B cell (primary cell): ENCODE results near the gene RAD9B. TPM values are rescaled to one million over a fixed set of nuclear protein-coding genes. Genes with fewer than 3 reads are reported as not detected.

Experiments
- ATAC-seq: fragments of 200-7000 bp; cut with Tn5 transposase; one replicate; pipeline ENCODE4 v1.10.0; 2021; ENCODE audit warnings: low read depth, mild to moderate bottlenecking, moderate number of reproducible peaks, moderate library complexity
- CTCF ChIA-PET: fragments of 350-600 bp; sonication (Branson Sonifier 250); formaldehyde crosslinking; loops from one replicate; lab custom pipeline; 2021; ENCODE audit warnings: antibody characterized with exemption, inconsistent platforms; lab: Charles Lee
- POLR2A ChIA-PET: fragments of 350-600 bp; sonication (Branson Sonifier 250); formaldehyde crosslinking; loops from one replicate; lab custom pipeline; 2021; ENCODE audit warnings: antibody characterized with exemption; lab: Charles Lee
- DNase-seq: peaks from one replicate; pipeline ENCODE4 v3.0.0; 2013
- H2AFZ ChIP-seq: 2 replicates; pipeline ENCODE4 v1.6.1; 2012; ENCODE audit warnings: mild to moderate bottlenecking, low read depth, low read length; ENCODE audit not compliant: insufficient read depth, poor library complexity, severe bottlenecking
- H3K27ac ChIP-seq, 2 donors: 1 replicate in 1 of 2; 2 replicates in 1 of 2; pipeline ENCODE4 v1.5.1; 2012 to 2013; ENCODE audit warnings: low read length in 2 of 2, mild to moderate bottlenecking in 2 of 2, moderate library complexity in 1 of 2
- H3K27me3 ChIP-seq, 4 experiments: fragments of 200-600 bp in 1 of 4; sonication (generic) in 1 of 4; replicated peaks in 1 of 4; 1 replicate in 2 of 4; 2 replicates in 2 of 4; pipeline versions ENCODE4 v1.6.1 to v1.7.0; 2013 to 2016; ENCODE audit warnings: low read length in 3 of 4, mild to moderate bottlenecking in 2 of 4, mixed read lengths in 1 of 4, moderate library complexity in 1 of 4; ENCODE audit not compliant: insufficient read depth in 4 of 4, control insufficient read depth in 3 of 4; ENCODE audit errors: control extremely low read depth in 1 of 4
- H3K36me3 ChIP-seq, 2 experiments: replicated peaks in 1 of 2; 1 replicate in 1 of 2; 2 replicates in 1 of 2; pipeline versions ENCODE4 v1.6.1 to v1.7.1; 2013; ENCODE audit warnings: low read length in 1 of 2; ENCODE audit not compliant: insufficient read depth in 2 of 2, control insufficient read depth in 1 of 2; ENCODE audit errors: control extremely low read depth in 1 of 2, extremely low read depth in 1 of 2
- H3K4me1 ChIP-seq, 2 donors: fragments of 200-600 bp in 1 of 2; sonication (generic) in 1 of 2; 1 replicate in 1 of 2; 2 replicates in 1 of 2; pipeline versions ENCODE4 v1.5.1 to v1.6.1; 2013 to 2017; ENCODE audit warnings: low read length in 2 of 2; ENCODE audit not compliant: control insufficient read depth in 2 of 2, insufficient read depth in 2 of 2
- H3K4me2 ChIP-seq: replicated peaks from 2 replicates; pipeline ENCODE3; 2012; ENCODE audit warnings: mild to moderate bottlenecking, low read depth, low read length; ENCODE audit not compliant: poor library complexity, severe bottlenecking
- H3K4me3 ChIP-seq, 5 experiments: fragments of 200-600 bp in 1 of 5; sonication (generic) in 1 of 5; 1 replicate in 3 of 5; 2 replicates in 2 of 5; pipeline versions ENCODE4 v1.5.1 to v1.7.0; 2011 to 2016; ENCODE audit warnings: low read length in 4 of 5, mild to moderate bottlenecking in 4 of 5, low read depth in 2 of 5, control low read depth in 1 of 5, moderate library complexity in 1 of 5; ENCODE audit not compliant: insufficient read depth in 1 of 5; ENCODE audit errors: control extremely low read depth in 1 of 5, extremely low read depth in 1 of 5
- H3K79me2 ChIP-seq: fragments of 200-600 bp; sonication (generic); one replicate; pipeline ENCODE4 v1.6.0; 2016; ENCODE audit warnings: low read length; ENCODE audit not compliant: control insufficient read depth, insufficient read depth
- H3K9ac ChIP-seq: fragments of 200-600 bp; sonication (generic); 2 replicates; pipeline ENCODE4 v1.6.1; 2017; ENCODE audit warnings: mild to moderate bottlenecking, low read length, moderate library complexity
- H3K9me3 ChIP-seq, 3 donors: one replicate each; pipeline versions ENCODE4 v1.6.1 to v1.7.1; 2013; ENCODE audit warnings: low read length in 2 of 3; ENCODE audit not compliant: control insufficient read depth in 2 of 3, insufficient read depth in 1 of 3; ENCODE audit errors: control extremely low read depth in 1 of 3
- H4K20me1 ChIP-seq: 2 replicates; pipeline ENCODE4 v1.6.0; 2012; ENCODE audit warnings: mild to moderate bottlenecking, low read length; ENCODE audit not compliant: insufficient read depth, control insufficient read depth, poor library complexity, severe bottlenecking
- H3K27ac Mint-ChIP-seq: one replicate; pipeline ENCODE4 v1.8.0; 2021; ENCODE audit warnings: mixed read lengths
- H3K27me3 Mint-ChIP-seq: one replicate; pipeline ENCODE4 v1.8.0; 2021; ENCODE audit warnings: mixed read lengths
- H3K4me1 Mint-ChIP-seq: one replicate; pipeline ENCODE4 v1.8.0; 2021; ENCODE audit warnings: mixed read lengths
- H3K4me3 Mint-ChIP-seq: one replicate; pipeline ENCODE4 v1.8.0; 2021; ENCODE audit warnings: mixed read lengths
- H3K9me3 Mint-ChIP-seq: one replicate; pipeline ENCODE4 v1.8.0; 2022; ENCODE audit warnings: mixed read lengths; ENCODE audit not compliant: insufficient read depth
- EZH2 ChIP-seq: IDR thresholded peaks from 2 replicates; pipeline ENCODE4 v1.6.1; 2012; ENCODE audit warnings: borderline replicate concordance, low read depth, mild to moderate bottlenecking, moderate library complexity, low read length; ENCODE audit not compliant: insufficient read depth, poor library complexity, severe bottlenecking
- WGBS: methylation state at CpG from one replicate; pipeline ENCODE4 v1.1.5; 2013; ENCODE audit warnings: missing lambda C conversion rate; ENCODE audit not compliant: insufficient coverage; 5-methylcytosine and 5-hydroxymethylcytosine counted together
- intact Hi-C: fragments of 100-400 bp; cut with micrococcal nuclease; formaldehyde crosslinking; loops from one replicate; pipeline ENCODE4 v1.10.0; 2022
- polyA plus RNA-seq: library from polyadenylated mRNA; depleted of rRNA; stranded (reverse); fragments of >200 nt; gene quantifications from 2 replicates; pipeline ENCODE4 v1.2.3, GENCODE V29; 2012
- total RNA-seq, 2 donors: library from RNA; stranded (reverse); fragments of 120-200 nt in 1 of 2; gene quantifications; 1 replicate in 1 of 2; 2 replicates in 1 of 2; pipeline versions ENCODE4 v1.2.3 to v1.2.4, GENCODE V29; 2013 to 2022
- TF ChIP-seq, protein P1 (sequence below): fragments of 200-600 bp; IDR thresholded peaks from one replicate; pipeline ENCODE4 v1.8.0; 2022; ENCODE audit warnings: antibody characterized with exemption, mild to moderate bottlenecking

Gene RAD9B
- total and polyA plus RNA-seq, 2 donors (not counting 1 experiment from before 2014, with no cell fraction given) = 0.75 to 1.5 TPM

DNA sequence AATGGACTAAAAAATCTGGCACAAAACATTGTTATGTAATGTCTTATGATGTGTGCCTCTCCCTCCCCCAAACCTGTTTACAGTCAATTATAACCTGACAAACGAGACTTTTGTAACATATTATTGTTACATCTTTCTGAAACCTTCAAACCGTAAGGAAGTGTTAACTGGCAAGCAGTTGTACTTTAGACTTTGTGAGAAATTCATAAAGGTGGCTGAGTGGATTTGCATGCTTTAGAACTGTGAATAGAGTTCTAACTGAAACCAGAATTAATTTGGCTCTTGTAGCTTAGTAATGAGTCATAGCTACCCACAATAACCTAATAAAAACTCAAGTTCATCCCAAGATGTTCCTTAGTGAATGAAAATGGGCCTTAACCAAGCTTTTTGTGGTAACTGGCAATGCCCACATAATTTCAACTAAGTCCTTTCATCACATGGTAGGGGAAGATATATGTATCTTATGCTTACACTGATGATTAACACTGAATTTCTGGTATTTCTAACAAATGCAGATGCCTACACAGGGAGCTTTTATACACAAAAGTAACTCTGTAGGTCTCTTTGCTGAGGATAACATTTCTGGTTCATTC is 29.7 kb downstream of the RAD9B start:
- Mint-ChIP-seq H3K9me3 (no peaks in the 10 kb centered on the region), H3K27me3 (no peaks in the 10 kb centered on the region), H3K27ac (peak overlapping the region; percentile 22), H3K4me1 (peaks cover 20% of the 10 kb centered on the region), H3K4me3 (no peak overlapping the region)
- H3K4me1 ChIP-seq = peaks cover 0 to 3% of the 10 kb centered on the region in 2 donors
- H3K27me3 ChIP-seq = no peaks in the 10 kb centered on the region
- H3K27ac ChIP-seq = peak overlapping the region in 1 of 2 donors; percentile 2
- CTCF ChIA-PET = interaction anchor here (0.9 to 4.4 kb wide), 5 partner anchors 19 to 82 kb away, joined by 3 to 20 read pairs (median 3); partner anchors contain the start of gene ARPC3
- intact Hi-C loops = no loop called here
- DNase-seq = no peak
- WGBS = no CpG with 5 or more reads among the region's 2 CpGs
- H3K36me3 ChIP-seq = peaks cover 4 to 28% of the 10 kb centered on the region in 2 experiments
- no peak overlapping the region for H3K4me3 ChIP-seq
- ATAC-seq = no peak
- no peaks in the 10 kb centered on the region for H3K9me3 ChIP-seq
- POLR2A ChIA-PET = interaction anchor here (0.6 kb wide), 1 partner anchor 71 kb away, joined by 10 read pairs; no protein-coding TSS in a partner anchor
- TF ChIP-seq, protein P1, sequence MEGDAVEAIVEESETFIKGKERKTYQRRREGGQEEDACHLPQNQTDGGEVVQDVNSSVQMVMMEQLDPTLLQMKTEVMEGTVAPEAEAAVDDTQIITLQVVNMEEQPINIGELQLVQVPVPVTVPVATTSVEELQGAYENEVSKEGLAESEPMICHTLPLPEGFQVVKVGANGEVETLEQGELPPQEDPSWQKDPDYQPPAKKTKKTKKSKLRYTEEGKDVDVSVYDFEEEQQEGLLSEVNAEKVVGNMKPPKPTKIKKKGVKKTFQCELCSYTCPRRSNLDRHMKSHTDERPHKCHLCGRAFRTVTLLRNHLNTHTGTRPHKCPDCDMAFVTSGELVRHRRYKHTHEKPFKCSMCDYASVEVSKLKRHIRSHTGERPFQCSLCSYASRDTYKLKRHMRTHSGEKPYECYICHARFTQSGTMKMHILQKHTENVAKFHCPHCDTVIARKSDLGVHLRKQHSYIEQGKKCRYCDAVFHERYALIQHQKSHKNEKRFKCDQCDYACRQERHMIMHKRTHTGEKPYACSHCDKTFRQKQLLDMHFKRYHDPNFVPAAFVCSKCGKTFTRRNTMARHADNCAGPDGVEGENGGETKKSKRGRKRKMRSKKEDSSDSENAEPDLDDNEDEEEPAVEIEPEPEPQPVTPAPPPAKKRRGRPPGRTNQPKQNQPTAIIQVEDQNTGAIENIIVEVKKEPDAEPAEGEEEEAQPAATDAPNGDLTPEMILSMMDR = no peak
- no peak for TF ChIP-seq EZH2
- H3K4me2 ChIP-seq = no peak overlapping the region
- H2AFZ ChIP-seq = no peak overlapping the region
- peaks cover 4% of the 10 kb centered on the region for H3K79me2 ChIP-seq
- no peak overlapping the region for H3K9ac ChIP-seq
- H4K20me1 ChIP-seq = peaks cover 6% of the 10 kb centered on the region

DNA sequence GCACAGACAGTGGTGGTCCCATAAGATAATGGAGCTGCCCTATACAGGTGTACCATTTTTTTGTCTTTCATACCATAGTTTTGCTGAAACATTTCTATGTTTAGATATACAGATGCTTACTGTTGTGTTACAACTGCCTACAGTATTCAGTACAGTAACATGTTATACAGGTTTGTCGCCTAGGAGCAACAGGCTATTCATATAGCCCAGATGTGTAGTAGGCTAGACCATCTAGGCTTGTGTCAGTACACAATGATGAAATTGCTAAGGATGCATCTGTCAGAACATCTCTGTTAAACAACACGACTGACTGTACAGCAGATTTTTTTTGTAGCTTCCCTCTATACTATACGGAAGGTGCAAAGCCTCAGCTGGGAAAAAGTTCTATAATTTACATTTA is 30.5 kb downstream of the RAD9B start:
- no peaks in the 10 kb centered on the region for H3K27me3 ChIP-seq
- ATAC-seq (no peak), DNase-seq (no peak)
- Mint-ChIP-seq H3K27me3 (no peaks in the 10 kb centered on the region), H3K27ac (no peak overlapping the region), H3K9me3 (no peaks in the 10 kb centered on the region), H3K4me3 (no peak overlapping the region), H3K4me1 (peaks cover 20% of the 10 kb centered on the region)
- TF ChIP-seq, protein P1 = no peak
- no peak for TF ChIP-seq EZH2
- H4K20me1 ChIP-seq = peaks cover 6% of the 10 kb centered on the region
- intact Hi-C loops = no loop called here
- H3K4me3 ChIP-seq = no peak overlapping the region
- no peak overlapping the region for H3K27ac ChIP-seq
- H3K36me3 ChIP-seq = peaks cover 4 to 36% of the 10 kb centered on the region in 2 experiments
- peaks cover 10% of the 10 kb centered on the region for H3K79me2 ChIP-seq
- H3K9ac ChIP-seq = no peak overlapping the region
- no CpG with 5 or more reads among the region's 3 CpGs for WGBS
- ChIA-PET CTCF (interaction anchor here (0.9 to 4.4 kb wide), 9 partner anchors 11 to 82 kb away, joined by 3 to 22 read pairs (median 4); partner anchors contain the start of gene ARPC3), POLR2A (no interaction called here)
- no peaks in the 10 kb centered on the region for H3K9me3 ChIP-seq
- no peak overlapping the region for H3K4me2 ChIP-seq
- H2AFZ ChIP-seq = no peak overlapping the region
- H3K4me1 ChIP-seq = peaks cover 0 to 3% of the 10 kb centered on the region in 2 donors
